DOHH2 (cell line): ENCODE data around the gene LTV1.

Experiments
- EZH2phosphoT487 ChIP-seq: fragments of 200-600 bp; sonication (generic); IDR thresholded peaks from 2 replicates; pipeline ENCODE4 v1.6.1; 2017; ENCODE audit warnings: borderline replicate concordance, mild to moderate bottlenecking, antibody characterized with exemption, low read length, moderate library complexity, mixed read lengths
- TF ChIP-seq, protein P1 (sequence below): fragments of 200-600 bp; sonication (generic); IDR thresholded peaks from one replicate; pipeline ENCODE4 v1.5.1; 2014; ENCODE audit warnings: antibody characterized with exemption, mild to moderate bottlenecking, low read depth, low read length; ENCODE audit not compliant: poor library complexity, severe bottlenecking

DNA sequence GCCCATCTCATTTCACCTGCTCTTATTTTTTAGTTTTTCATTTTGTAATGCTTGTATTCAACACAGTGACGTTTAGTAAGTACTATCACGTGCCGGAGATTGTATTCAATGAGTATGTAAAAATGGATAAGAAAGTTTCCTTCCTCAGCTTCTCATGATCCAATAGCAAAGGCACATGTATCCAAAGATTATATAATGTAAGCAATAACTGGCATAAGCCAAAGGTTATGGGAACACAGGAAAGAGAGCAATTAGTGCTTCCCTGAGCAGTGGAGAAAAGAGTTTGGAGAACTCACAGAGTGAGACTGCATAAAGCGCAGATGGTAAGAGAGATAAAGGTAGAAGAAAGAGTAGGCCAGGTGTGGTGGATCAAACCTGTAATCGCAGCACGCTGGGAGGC lies 21.8 kb upstream of the LTV1 start:
- TF ChIP-seq, protein P1, sequence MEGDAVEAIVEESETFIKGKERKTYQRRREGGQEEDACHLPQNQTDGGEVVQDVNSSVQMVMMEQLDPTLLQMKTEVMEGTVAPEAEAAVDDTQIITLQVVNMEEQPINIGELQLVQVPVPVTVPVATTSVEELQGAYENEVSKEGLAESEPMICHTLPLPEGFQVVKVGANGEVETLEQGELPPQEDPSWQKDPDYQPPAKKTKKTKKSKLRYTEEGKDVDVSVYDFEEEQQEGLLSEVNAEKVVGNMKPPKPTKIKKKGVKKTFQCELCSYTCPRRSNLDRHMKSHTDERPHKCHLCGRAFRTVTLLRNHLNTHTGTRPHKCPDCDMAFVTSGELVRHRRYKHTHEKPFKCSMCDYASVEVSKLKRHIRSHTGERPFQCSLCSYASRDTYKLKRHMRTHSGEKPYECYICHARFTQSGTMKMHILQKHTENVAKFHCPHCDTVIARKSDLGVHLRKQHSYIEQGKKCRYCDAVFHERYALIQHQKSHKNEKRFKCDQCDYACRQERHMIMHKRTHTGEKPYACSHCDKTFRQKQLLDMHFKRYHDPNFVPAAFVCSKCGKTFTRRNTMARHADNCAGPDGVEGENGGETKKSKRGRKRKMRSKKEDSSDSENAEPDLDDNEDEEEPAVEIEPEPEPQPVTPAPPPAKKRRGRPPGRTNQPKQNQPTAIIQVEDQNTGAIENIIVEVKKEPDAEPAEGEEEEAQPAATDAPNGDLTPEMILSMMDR = no peak
- TF ChIP-seq EZH2phosphoT487 = no peak
